ENCODE data around the gene RELN. TPM values are rescaled to one million over a fixed set of nuclear protein-coding genes. Genes with fewer than 3 reads are reported as not detected.
A peak's percentile ranks its signal among the peaks of the same experiment; 100 is the strongest.

The RELN gene
- total and polyA plus RNA-seq, 9 of the 15 experiments (the other 6 are each of a cell fraction or from before 2014, with no cell fraction given): 12.9 to 43.2 (median 18.1) TPM

DNA sequence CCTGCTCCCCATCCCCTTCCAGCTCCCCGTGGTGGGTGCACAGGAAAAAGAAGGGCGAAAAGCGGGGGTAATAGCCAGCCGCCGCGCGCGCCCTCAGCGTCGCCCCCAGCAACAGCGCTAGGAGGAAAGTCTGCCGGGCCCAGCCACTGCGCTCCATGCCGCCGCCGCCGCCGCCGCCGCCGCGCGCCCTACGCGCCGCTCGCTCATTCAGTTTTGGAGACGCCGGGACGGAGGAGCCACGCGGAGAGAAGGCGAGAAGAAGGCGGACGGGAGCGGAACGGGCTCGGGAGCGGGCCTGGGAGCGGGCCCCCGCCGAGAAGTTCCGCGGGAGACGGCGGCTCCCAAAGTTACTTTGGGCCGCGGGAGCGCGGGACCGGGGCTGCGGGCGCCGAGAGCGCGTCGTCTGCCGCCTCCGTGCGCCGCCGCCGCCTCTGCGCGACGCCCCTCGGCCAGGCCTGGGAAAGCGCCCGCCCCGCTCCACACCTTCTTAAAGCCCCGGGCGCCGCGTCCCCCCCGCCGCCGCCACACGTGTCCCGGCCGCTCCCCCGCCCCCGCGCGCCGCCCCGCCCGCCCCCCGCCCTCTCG lies at the start of gene RELN (continued):
- no peak for TF ChIP-seq ATF1 (CRISPR knock-in tag; IDR thresholded peaks at IDR 0.05)
- TF ChIP-seq ATF1 (tag; IDR thresholded peaks at IDR 0.05): peak; percentile 38; the same call in 1 of the 2 replicates
- TF ChIP-seq POLR2AphosphoS2 (IDR thresholded peaks at IDR 0.05; ENCODE audit: low read length): no peak
- no peak for TF ChIP-seq KHSRP (IDR thresholded peaks at IDR 0.05)
- TF ChIP-seq KDM1A (IDR thresholded peaks at IDR 0.05): no peak
- TF ChIP-seq ZZZ3 (IDR thresholded peaks at IDR 0.05): no peak
- TF ChIP-seq RFX1 (IDR thresholded peaks at IDR 0.05): peak; percentile 61; the same call in 1 of the 2 replicates
- TF ChIP-seq ZNF444 (CRISPR knock-in tag; IDR thresholded peaks at IDR 0.05): no peak
- TF ChIP-seq, protein P1, sequence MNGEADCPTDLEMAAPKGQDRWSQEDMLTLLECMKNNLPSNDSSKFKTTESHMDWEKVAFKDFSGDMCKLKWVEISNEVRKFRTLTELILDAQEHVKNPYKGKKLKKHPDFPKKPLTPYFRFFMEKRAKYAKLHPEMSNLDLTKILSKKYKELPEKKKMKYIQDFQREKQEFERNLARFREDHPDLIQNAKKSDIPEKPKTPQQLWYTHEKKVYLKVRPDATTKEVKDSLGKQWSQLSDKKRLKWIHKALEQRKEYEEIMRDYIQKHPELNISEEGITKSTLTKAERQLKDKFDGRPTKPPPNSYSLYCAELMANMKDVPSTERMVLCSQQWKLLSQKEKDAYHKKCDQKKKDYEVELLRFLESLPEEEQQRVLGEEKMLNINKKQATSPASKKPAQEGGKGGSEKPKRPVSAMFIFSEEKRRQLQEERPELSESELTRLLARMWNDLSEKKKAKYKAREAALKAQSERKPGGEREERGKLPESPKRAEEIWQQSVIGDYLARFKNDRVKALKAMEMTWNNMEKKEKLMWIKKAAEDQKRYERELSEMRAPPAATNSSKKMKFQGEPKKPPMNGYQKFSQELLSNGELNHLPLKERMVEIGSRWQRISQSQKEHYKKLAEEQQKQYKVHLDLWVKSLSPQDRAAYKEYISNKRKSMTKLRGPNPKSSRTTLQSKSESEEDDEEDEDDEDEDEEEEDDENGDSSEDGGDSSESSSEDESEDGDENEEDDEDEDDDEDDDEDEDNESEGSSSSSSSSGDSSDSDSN (IDR thresholded peaks at IDR 0.05; ENCODE audit: borderline replicate concordance in 1 of 2, low read depth in 2 of 2, low read length in 2 of 2): peak in 1 of 2 experiments; percentile 37; a peak in 1 of 4 replicates
- peak; percentile 26 for TF ChIP-seq HMGN3 (IDR thresholded peaks at IDR 0.05; ENCODE audit: borderline replicate concordance, extremely low read depth, insufficient read length, low read depth, low read length)
- TF ChIP-seq CSDE1 (IDR thresholded peaks at IDR 0.05): no peak
- peak; percentile 44; the same call in 1 of the 2 replicates for TF ChIP-seq SIN3B (IDR thresholded peaks at IDR 0.05; ENCODE audit: low read depth)
- no peak for TF ChIP-seq ZNF518B (CRISPR knock-in tag; IDR thresholded peaks at IDR 0.05)
- peak; percentile 73 for TF ChIP-seq POLR2G (IDR thresholded peaks at IDR 0.05; ENCODE audit: low read depth, low read length)
- TF ChIP-seq ZBTB7A (IDR thresholded peaks at IDR 0.05; ENCODE audit: borderline replicate concordance, control insufficient read depth, low read depth, low read length): no peak
- no peak for TF ChIP-seq NFYB (IDR thresholded peaks at IDR 0.05; ENCODE audit: extremely low read depth, insufficient read length)
- TF ChIP-seq CTBP1 (IDR thresholded peaks at IDR 0.05; ENCODE audit: borderline replicate concordance): peak; percentile 97
- TF ChIP-seq ZNF263 (CRISPR knock-in tag; IDR thresholded peaks at IDR 0.05; ENCODE audit: borderline replicate concordance): no peak
- TF ChIP-seq, protein P2, sequence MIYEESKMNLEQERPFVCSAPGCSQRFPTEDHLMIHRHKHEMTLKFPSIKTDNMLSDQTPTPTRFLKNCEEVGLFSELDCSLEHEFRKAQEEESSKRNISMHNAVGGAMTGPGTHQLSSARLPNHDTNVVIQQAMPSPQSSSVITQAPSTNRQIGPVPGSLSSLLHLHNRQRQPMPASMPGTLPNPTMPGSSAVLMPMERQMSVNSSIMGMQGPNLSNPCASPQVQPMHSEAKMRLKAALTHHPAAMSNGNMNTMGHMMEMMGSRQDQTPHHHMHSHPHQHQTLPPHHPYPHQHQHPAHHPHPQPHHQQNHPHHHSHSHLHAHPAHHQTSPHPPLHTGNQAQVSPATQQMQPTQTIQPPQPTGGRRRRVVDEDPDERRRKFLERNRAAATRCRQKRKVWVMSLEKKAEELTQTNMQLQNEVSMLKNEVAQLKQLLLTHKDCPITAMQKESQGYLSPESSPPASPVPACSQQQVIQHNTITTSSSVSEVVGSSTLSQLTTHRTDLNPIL (CRISPR knock-in tag; IDR thresholded peaks at IDR 0.05): no peak
- TF ChIP-seq HDAC6 (IDR thresholded peaks at IDR 0.05; ENCODE audit: low read depth, low read length): peak; percentile 52; the same call in 1 of the 2 replicates
- peak; percentile 92 for TF ChIP-seq L3MBTL2 (IDR thresholded peaks at IDR 0.05)
- TF ChIP-seq CBFB (CRISPR knock-in tag; IDR thresholded peaks at IDR 0.05): 0 out of 2 replicates have a peak, but pooled peaks have one; percentile 38
